Left kidney (tissue), 2 donors: Measurements from ENCODE around the gene KAT6B. TPM values are rescaled to one million over a fixed set of nuclear protein-coding genes. Genes with fewer than 3 reads are reported as not detected.
A peak's percentile ranks its signal among the peaks of the same experiment; 100 is the strongest.

Source experiments
- DNase-seq: peaks from one replicate; pipeline ENCODE4 v3.0.0-alpha.2; 2013
- polyA plus RNA-seq: library from polyadenylated mRNA; unstranded; fragments of 120-200 nt; gene quantifications from one replicate; pipeline ENCODE4 v1.2.1, GENCODE V29; 2013; ENCODE audit not compliant: insufficient read length

Gene KAT6B
- polyA plus RNA-seq, 1 donor: 53.6 TPM

GRCh38 chr10:75013522-75013921, 187.1 kb downstream of the KAT6B start:
- no peak for DNase-seq

GRCh38 chr10:75014516-75015230, 188.3 kb downstream of the KAT6B start:
- DNase-seq: no peak

GRCh38 chr10:75015442-75015841, 189.0 kb downstream of the KAT6B start:
- DNase-seq: no peak

- peak; percentile 28 for DNase-seq
These were observed 189.9 kb downstream of the KAT6B start for GRCh38 chr10:75016325-75016724.

GRCh38 chr10:75018251-75018650, 191.9 kb downstream of the KAT6B start:
- no peak for DNase-seq

- DNase-seq: no peak
These were observed 192.4 kb downstream of the KAT6B start for GRCh38 chr10:75018686-75019307.

GRCh38 chr10:75019370-75019769, 193.0 kb downstream of the KAT6B start:
- DNase-seq: no peak

- no peak for DNase-seq
These were observed 193.8 kb downstream of the KAT6B start for GRCh38 chr10:75020168-75020567.

- DNase-seq: no peak
These were observed 195.2 kb downstream of the KAT6B start for GRCh38 chr10:75021379-75022249.

GRCh38 chr10:75023074-75023473, 196.7 kb downstream of the KAT6B start:
- no peak for DNase-seq

GRCh38 chr10:75024971-75025523, 198.6 kb downstream of the KAT6B start:
- no peak for DNase-seq

- DNase-seq: no peak
These were observed 201.6 kb downstream of the KAT6B start for GRCh38 chr10:75028049-75028448.

GRCh38 chr10:75028748-75029147, 202.3 kb downstream of the KAT6B start:
- DNase-seq: no peak

GRCh38 chr10:75029420-75029819, 203.0 kb downstream of the KAT6B start:
- no peak for DNase-seq

- DNase-seq: peak; percentile 64
These were observed 203.5 kb downstream of the KAT6B start for GRCh38 chr10:75029857-75030256.

GRCh38 chr10:75030371-75030770, 204.0 kb downstream of the KAT6B start:
- no peak for DNase-seq

GRCh38 chr10:75032119-75032518, 205.7 kb downstream of the KAT6B start:
- no peak for DNase-seq

- DNase-seq: no peak
These were observed 206.4 kb downstream of the KAT6B start for GRCh38 chr10:75032813-75033212.

- no peak for DNase-seq
These were observed 207.2 kb downstream of the KAT6B start for GRCh38 chr10:75033399-75034130.

- DNase-seq: no peak
These were observed 207.7 kb downstream of the KAT6B start for GRCh38 chr10:75034131-75034512.

GRCh38 chr10:75034714-75035258, 208.4 kb downstream of the KAT6B start:
- DNase-seq: no peak
